Upper lobe of right lung (tissue), 1 donor: Measurements from ENCODE around the gene BRWD1. TPM values are rescaled to one million over a fixed set of nuclear protein-coding genes. Genes with fewer than 3 reads are reported as not detected.

ENCODE experiments used
- ATAC-seq: fragments of 200-7000 bp; cut with Tn5 transposase; one replicate; pipeline ENCODE4 v1.9.1; 2020; ENCODE audit warnings: mild to moderate bottlenecking, moderate library complexity
- DNase-seq: peaks from one replicate; pipeline ENCODE4 v3.0.0-alpha.2; 2020
- H3K27ac ChIP-seq: fragments of 200-600 bp; one replicate; pipeline ENCODE4 v1.8.0; 2022
- H3K27me3 ChIP-seq: fragments of 200-600 bp; one replicate; pipeline ENCODE4 v1.8.0; 2022; ENCODE audit warnings: mild to moderate bottlenecking
- H3K36me3 ChIP-seq: fragments of 200-600 bp; one replicate; pipeline ENCODE4 v1.8.0; 2022
- H3K4me1 ChIP-seq: fragments of 200-600 bp; one replicate; pipeline ENCODE4 v1.8.0; 2022
- H3K4me3 ChIP-seq: fragments of 200-600 bp; one replicate; pipeline ENCODE4 v1.8.0; 2022; ENCODE audit warnings: mild to moderate bottlenecking
- H3K9me3 ChIP-seq: fragments of 200-600 bp; one replicate; pipeline ENCODE4 v1.8.0; 2022
- intact Hi-C: fragments of 100-400 bp; cut with DNase I; formaldehyde crosslinking; loops from one replicate; pipeline ENCODE4 v1.11.0; 2022
- total RNA-seq: library from RNA; stranded (reverse); fragmentation: NEBNext Ultra II Directional; extraction: Animal tissue kit (Norgen Biotek cat#: 25700); gene quantifications from one replicate; pipeline ENCODE4 v1.2.1, GENCODE V29; 2021
- TF ChIP-seq, protein P1 (sequence below): fragments of 200-600 bp; IDR thresholded peaks from one replicate; pipeline ENCODE4 v1.8.0; 2022; ENCODE audit warnings: antibody characterized with exemption
- donor health status: DM: no; HTN: yes; CAD: no; lungs with severe emphysema.

BRWD1 gene
- total RNA-seq, 1 donor from 2014 or later = 40.5 TPM

DNA sequence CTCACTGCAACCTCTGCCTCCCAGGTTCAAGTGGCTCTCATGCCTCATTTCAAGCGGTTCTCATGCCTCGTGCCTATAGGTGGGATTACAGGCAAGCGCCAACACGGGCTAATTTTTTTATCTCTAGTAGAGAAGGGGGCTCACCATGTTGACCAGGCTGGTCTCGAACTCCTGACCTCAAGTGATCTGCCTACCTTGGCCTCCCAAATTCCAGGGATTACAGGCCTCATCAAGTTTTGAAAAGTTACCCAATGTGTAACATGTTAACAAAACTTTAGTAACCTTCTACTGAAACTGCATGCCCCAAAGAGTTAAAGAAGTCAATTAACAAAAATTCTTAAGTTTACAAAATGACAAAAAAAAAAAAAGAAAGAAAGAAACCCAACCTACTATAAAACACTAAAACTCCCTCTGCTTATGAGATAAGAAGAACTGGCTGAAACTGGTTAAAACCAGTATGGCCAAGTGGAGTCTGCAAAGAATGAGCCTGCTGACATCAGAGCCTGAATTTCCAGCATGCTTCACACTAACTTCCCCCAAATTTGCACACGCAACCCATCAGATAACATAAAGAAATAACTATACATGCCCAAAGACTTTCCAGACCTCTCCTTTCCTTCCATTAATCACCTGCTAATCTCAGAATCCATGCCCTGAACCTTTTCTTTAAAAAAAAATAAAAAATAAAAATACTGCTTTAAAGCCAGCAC is 104.7 kb downstream of the BRWD1 start:
- H3K27ac ChIP-seq = no peak overlapping the region
- no peaks in the 10 kb centered on the region for H3K9me3 ChIP-seq
- intact Hi-C loops = no loop called here
- peaks cover 88% of the 10 kb centered on the region for H3K36me3 ChIP-seq
- DNase-seq = no peak
- no peaks in the 10 kb centered on the region for H3K4me1 ChIP-seq
- no peak overlapping the region for H3K4me3 ChIP-seq
- no peaks in the 10 kb centered on the region for H3K27me3 ChIP-seq
- TF ChIP-seq, protein P1, sequence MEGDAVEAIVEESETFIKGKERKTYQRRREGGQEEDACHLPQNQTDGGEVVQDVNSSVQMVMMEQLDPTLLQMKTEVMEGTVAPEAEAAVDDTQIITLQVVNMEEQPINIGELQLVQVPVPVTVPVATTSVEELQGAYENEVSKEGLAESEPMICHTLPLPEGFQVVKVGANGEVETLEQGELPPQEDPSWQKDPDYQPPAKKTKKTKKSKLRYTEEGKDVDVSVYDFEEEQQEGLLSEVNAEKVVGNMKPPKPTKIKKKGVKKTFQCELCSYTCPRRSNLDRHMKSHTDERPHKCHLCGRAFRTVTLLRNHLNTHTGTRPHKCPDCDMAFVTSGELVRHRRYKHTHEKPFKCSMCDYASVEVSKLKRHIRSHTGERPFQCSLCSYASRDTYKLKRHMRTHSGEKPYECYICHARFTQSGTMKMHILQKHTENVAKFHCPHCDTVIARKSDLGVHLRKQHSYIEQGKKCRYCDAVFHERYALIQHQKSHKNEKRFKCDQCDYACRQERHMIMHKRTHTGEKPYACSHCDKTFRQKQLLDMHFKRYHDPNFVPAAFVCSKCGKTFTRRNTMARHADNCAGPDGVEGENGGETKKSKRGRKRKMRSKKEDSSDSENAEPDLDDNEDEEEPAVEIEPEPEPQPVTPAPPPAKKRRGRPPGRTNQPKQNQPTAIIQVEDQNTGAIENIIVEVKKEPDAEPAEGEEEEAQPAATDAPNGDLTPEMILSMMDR = no peak
- ATAC-seq = no peak

DNA sequence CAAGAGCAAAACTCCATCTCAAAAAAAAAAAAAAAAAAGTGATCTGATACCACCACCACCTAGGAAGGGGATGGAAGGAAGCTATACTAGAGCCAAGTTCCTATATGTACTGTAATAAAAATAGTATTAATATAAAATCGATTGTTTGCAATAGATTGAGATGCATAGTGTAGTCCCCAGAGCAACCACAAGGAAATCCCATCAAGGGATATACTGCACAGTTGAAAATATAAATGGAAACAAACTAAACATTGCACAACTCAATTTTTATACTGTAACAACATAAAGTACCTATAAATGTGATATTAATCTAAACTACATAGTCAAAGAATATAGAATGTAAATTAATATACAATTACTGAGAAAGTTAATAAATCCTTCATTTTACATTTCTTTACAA is 109.3 kb downstream of the BRWD1 start:
- H3K4me3 ChIP-seq = no peak overlapping the region
- H3K4me1 ChIP-seq = no peaks in the 10 kb centered on the region
- no peak overlapping the region for H3K27ac ChIP-seq
- DNase-seq (no peak), ATAC-seq (no peak)
- H3K36me3 ChIP-seq = peaks cover 83% of the 10 kb centered on the region
- intact Hi-C loops = no loop called here
- no peaks in the 10 kb centered on the region for H3K27me3 ChIP-seq
- TF ChIP-seq, protein P1 = peak; percentile 19
- H3K9me3 ChIP-seq = no peaks in the 10 kb centered on the region

DNA sequence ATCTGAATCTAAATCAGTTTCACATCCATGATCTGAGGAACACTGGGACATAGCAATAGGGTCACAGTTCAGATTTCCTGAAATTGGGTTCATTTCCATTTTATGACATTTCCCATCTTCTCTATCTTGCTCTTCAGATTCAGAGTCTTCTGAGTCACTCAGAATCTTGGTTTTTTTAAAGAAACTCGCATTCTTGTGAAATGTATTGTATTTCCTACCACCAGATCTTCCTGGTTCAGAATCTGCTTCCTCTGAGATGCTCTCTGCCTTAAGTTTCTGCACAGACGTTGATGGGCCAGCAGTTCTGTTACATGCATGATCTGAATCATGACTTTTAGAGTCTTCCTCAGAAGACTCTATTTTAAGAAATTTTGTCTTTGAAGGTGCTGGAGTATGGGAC is 114.6 kb downstream of the BRWD1 start:
- ATAC-seq (no peak), DNase-seq (no peak)
- TF ChIP-seq, protein P1 = no peak
- intact Hi-C loops = no loop called here
- H3K27ac ChIP-seq = no peak overlapping the region
- H3K4me1 ChIP-seq = no peaks in the 10 kb centered on the region
- H3K4me3 ChIP-seq = no peak overlapping the region
- no peaks in the 10 kb centered on the region for H3K9me3 ChIP-seq
- H3K27me3 ChIP-seq = no peaks in the 10 kb centered on the region
- H3K36me3 ChIP-seq = peaks cover 86% of the 10 kb centered on the region

DNA sequence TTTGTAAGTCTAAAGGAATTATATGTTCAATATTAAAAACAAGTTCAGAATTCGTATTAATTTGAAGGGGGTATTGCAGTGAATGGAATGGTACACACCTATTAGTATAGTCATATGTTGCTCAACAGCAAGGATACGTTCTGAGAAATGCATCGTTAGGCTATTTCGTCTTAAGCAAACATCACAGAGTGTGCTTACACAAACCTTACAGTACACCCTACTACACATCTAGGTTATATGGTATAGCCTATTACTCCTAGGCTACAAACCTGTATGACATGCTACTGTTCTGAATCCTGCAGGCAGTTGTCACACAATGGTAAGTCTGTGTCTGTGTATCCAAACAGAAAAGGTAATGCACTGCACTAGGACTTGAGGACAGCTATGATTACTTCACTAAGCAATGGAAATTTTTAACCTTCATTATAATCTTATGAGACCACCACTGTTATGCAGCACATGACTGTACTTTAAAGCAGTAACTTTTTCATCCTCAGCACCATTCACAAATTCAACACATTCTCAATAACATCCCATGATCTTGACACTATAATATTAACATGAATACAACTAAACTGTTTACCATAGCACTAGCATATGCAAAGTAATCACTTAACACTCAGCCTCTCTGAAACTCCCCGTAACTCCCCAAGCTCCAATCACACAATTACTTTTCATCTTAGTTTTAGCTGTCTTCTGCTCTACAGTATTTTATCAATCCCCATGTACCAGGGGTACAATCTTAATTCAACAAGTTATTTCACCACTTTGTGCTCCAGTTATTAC is 115.8 kb downstream of the BRWD1 start:
- intact Hi-C loops = no loop called here
- Histone ChIP-seq H3K9me3 (no peaks in the 10 kb centered on the region), H3K36me3 (peaks cover 81% of the 10 kb centered on the region), H3K4me1 (no peaks in the 10 kb centered on the region), H3K4me3 (no peak overlapping the region), H3K27ac (no peak overlapping the region), H3K27me3 (no peaks in the 10 kb centered on the region)
- TF ChIP-seq, protein P1 = no peak
- peak; percentile 31 for ATAC-seq
- DNase-seq = no peak

DNA sequence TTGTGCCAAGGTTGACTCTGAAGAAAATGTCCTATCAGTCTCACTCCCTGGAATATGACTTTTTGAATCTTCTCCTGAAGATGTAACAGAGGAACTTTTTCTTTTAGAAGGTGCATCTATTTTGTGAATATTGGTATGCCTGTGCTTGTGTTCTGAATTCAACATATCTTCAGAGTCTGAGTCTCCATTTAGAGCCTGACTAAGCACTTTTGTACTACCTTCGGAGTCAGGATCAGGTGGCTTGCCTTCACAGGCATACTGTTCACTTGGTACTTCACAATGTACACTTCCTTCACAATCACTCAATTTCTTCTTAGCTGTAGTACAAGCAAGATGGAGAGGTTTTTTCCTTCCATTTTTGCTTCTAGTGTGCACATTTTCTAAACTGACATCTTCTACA is 116.6 kb downstream of the BRWD1 start:
- Histone ChIP-seq H3K27ac (no peak overlapping the region), H3K4me3 (no peak overlapping the region), H3K27me3 (no peaks in the 10 kb centered on the region), H3K9me3 (no peaks in the 10 kb centered on the region), H3K36me3 (peaks cover 73% of the 10 kb centered on the region), H3K4me1 (no peaks in the 10 kb centered on the region)
- intact Hi-C loops = no loop called here
- ATAC-seq = no peak
- DNase-seq = no peak
- TF ChIP-seq, protein P1 = no peak
